GM20000 (cell line): Measurements from ENCODE around the gene ITGA1.

Experiments
- DNase-seq: peaks from one replicate; pipeline ENCODE4 v3.0.0; 2012; ENCODE audit warnings: low spot score
- TF ChIP-seq, protein P1 (sequence below): IDR thresholded peaks from 2 replicates; pipeline ENCODE4 v1.5.1; 2012; ENCODE audit warnings: mild to moderate bottlenecking, control low read depth; ENCODE audit errors: extremely low read depth, missing control alignments

Gene ITGA1

DNA sequence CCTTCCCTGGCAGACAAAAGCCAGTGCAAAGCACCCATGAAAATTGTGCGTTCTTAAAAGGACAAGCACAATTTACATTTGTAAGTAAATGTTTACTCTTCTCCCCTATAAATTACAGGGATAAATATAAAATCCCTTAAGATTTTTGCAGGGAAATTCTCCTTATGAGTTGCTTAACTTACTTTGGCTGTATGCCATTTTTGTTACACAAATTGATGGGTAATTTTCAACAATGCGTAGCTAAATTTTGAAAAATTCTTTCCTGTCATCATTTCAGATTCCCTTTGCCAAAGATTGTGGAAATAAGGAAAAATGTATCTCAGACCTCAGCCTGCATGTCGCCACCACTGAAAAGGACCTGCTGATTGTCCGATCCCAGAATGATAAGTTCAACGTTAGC lies 137.3 kb downstream of the ITGA1 start:
- DNase-seq, result no peak
- TF ChIP-seq, protein P1, sequence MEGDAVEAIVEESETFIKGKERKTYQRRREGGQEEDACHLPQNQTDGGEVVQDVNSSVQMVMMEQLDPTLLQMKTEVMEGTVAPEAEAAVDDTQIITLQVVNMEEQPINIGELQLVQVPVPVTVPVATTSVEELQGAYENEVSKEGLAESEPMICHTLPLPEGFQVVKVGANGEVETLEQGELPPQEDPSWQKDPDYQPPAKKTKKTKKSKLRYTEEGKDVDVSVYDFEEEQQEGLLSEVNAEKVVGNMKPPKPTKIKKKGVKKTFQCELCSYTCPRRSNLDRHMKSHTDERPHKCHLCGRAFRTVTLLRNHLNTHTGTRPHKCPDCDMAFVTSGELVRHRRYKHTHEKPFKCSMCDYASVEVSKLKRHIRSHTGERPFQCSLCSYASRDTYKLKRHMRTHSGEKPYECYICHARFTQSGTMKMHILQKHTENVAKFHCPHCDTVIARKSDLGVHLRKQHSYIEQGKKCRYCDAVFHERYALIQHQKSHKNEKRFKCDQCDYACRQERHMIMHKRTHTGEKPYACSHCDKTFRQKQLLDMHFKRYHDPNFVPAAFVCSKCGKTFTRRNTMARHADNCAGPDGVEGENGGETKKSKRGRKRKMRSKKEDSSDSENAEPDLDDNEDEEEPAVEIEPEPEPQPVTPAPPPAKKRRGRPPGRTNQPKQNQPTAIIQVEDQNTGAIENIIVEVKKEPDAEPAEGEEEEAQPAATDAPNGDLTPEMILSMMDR, result no peak

DNA sequence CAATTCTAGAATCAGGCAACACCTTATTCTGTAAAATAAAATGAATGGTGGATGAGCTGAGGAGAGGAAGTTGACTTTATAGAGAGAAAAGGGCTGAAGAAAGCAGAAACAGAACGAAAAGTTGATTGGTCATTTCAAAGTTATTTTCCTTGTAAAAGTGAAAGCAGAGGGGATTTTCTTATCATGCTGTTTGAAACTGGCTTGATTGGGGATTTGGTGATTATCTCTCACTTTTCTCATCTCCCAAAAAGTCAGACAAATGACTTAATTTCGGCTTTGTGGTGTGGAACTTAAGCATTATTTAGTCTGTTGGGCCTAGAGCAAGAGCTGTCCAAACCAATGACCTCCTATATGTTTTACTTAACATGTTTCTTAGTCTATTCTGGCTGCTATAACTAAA lies 141.0 kb downstream of the ITGA1 start:
- TF ChIP-seq, protein P1, result no peak
- no peak for DNase-seq

DNA sequence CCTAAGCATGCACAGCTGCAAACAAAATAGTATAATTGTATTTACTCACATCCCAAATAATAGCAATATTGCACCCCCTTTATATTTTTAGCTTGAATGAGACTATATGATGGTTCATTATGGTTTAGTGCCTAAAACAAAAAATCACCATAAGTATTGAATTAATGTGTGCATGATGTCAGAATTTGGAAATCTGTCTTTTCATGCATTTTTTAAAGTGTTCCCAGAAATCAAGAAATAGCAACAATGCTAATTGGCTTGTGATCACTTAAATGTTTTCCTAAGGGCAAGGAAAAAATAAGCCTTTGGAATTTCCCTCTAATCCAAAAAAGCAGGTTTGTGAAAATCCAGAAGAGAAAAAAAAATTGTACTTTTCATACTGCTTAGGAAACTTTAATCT lies 150.5 kb downstream of the ITGA1 start:
- no peak for DNase-seq
- TF ChIP-seq, protein P1, result no peak

DNA sequence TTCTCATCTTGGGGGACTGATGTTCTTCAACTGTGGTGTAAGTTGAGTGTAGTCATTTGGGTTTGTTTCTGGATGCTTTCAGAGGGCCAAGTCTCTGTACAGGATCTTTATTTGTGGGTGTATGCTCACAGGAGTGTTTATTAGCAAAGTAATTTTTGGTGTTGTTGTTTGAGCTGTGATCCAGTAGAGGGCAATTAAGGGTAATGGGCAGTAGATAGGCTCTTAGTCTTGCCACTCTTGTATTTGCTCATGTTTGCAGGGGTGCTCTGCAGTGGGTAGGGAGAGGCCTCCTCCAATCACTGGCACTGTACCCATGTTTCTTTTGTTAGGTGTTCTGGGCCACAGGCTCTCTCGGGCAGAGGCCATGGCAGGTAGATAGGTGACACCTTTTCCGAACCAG lies 155.6 kb downstream of the ITGA1 start:
- no peak for DNase-seq
- TF ChIP-seq, protein P1, result no peak

DNA sequence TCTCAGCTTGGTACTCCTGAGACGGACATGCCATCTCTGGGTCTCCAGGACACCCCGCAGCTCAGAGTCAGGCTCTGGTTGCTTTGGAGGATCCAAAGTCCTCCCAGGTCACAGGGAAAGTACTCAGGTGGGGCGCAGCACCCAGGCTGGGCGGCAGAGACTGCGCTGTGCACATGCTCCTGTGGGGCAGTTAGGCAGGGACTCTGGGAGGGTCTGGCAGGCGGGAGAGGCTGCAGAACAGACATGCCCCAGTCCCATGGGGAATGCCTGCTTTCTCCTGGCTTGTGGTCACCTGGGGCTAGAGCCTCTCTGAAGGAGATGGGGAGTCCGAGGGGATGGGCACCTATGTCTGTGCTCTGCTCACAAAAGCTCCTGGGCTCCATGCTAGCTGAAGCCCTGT lies 156.1 kb downstream of the ITGA1 start:
- DNase-seq, result no peak
- TF ChIP-seq, protein P1, result no peak

DNA sequence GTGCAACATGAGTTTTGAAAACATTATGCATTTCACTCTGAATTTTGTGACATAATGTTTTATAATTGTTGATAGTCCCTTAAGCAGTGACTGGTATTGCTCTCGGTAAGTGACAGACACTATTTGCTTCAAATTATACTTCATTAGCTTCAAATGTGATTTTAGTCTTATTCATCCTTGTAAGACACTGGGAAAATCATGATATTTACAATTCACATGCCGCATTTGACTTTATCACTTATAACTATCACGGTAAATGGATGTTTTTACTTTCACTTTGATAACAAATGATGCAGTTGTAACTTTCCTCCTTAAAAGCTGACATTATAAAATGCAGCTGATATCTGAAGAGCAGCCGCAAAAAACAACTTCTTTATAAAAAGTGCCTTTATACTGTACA lies 157.3 kb downstream of the ITGA1 start:
- no peak for DNase-seq

DNA sequence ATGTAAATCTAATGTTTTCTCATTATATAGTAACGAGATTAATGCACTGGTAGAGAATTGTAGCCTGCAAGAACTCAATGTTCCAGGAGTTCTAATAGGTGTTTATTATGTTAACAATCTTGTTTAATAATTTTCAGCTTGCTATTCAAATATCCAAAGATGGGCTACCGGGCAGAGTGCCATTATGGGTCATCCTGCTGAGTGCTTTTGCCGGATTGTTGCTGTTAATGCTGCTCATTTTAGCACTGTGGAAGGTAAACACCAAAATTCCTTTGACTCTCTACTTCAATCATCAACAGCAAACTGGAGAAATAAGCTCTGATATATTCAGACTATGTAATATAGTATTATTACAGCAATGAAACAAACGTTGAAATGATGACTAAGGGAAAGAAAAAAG lies 159.5 kb downstream of the ITGA1 start:
- TF ChIP-seq, protein P1, result no peak
- DNase-seq, result no peak

More for the DNA sequence above, 157.3 kb downstream of the ITGA1 start:
- TF ChIP-seq, protein P1, result no peak
